Skin of body (tissue), 2 donors: ENCODE data around the gene OLFM1. TPM values are rescaled to one million over a fixed set of nuclear protein-coding genes. Genes with fewer than 3 reads are reported as not detected.

Experiments
- DNase-seq: peaks from one replicate; lab custom pipeline; 2025; lab: John Stamatoyannopoulos, UW
- total RNA-seq: library from RNA; depleted of rRNA; stranded (reverse); fragments of >200 nt; gene quantifications from one replicate; pipeline ENCODE4 v1.2.3, GENCODE V29; 2014

OLFM1 gene
- total RNA-seq = 4.8 TPM

- DNase-seq = peak; percentile 28
Observed at GRCh38 chr9:135087489-135087792, at the start of gene OLFM1. Gene OLFM1, plus strand, starts transcription at chr9:135087668. Its CDS starts 322 bp downstream, at chr9:135087990.

DNA sequence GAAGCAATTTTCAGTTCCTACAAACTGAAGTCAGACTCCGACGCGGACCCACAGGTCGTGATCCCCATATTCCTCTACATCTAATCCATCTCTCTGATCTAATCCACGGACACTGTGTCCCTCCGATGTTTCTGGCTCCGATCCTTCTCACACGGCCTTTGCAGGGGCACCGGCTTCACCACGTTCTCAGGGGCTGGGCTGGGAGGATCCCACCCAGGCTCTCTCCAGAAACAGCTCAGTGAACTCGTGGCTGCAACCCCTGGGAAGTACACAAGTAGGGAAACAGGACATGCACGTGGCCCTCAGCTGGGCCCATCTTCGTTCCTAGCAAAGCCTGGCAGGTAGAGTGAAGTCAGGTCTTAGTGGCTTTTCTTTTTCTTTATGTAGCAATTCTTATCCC lies 49.1 kb upstream of the OLFM1 start:
- no peak for DNase-seq

- DNase-seq = no peak
Observed at GRCh38 chr9:135038826-135039225, 48.6 kb upstream of the OLFM1 start.

DNA sequence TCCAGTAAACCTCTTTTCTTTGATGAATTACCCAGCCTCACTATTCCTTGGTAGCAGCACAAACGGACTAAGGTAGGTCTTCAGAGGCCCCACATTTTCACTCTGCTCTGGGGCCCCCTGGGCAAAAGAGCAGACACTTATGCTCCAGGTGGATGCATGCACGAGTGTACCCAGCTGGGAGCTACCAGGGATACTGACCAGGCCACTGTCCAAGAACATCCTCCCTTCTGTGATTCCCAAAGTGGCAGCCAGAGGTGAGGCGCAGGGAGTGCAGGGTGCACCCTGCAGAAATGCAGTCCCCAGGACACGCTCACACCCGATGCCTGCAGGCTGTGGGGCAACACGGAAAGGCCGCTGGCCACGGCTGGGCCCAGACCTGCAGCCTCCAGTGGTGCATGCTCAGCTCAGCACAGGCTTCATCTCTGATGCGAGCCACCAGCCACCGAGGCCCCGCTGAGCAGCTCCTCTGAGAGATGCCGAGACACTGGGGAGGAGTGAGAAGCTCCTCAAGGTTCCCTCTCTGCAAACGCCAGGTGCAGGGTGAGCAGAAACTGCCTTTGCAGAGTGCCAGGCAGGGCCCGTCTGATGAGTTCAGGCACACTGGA lies 48.1 kb upstream of the OLFM1 start:
- no peak for DNase-seq

DNA sequence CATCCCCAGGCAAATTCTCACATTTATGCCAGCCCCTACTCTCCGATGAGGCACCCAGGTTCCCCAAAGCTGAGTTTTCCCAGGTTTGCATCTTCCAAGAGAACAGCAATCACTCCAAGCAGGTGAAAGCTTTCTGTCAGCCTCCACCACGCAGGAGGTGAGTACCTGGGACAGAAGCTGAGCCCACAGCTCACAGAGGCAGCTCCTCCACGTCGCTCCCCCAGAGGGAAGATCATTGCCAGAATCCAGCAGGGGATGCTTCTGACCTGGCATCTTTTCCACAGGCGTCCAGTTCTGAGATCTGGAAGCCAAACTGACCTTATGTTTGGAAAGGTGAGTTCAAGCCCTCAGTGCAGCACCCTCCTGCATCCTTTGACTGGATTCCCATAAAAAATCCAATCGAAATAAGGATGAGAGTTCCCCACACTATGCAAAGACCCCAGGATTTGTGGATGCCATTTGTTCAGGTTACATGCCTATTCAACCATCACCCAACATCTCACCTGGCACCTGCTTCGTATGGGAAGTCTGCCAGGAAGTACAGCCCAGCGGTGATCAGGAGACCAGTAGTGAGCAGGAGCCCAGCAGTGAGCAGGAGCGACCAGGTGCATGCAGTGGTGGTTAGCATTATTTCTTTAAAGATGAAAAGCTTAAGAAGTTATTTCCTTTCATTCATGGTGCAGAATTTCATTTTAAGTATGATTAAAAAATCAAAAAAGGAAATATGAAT lies 47.4 kb upstream of the OLFM1 start:
- no peak for DNase-seq

- no peak for DNase-seq
Observed at GRCh38 chr9:135040892-135041291, 46.6 kb upstream of the OLFM1 start.

DNA sequence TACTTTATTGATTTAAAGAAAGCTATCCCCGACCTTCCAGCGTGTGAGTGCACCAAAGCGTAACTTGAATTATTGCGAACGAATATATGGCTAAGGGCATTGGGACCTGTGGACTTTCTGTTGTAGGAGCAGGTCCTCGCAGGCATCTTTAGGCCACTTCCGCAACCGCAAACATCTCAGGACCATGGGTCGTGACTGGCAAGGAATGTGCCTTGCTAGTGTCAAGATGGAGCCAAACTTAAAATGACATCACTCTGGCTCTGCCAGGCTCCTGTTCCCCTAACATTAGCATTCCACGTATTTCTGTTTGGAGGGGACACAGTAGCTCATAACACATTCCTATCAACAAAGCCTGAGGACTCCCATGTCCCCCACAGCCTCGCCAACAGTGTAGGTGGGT lies 44.1 kb upstream of the OLFM1 start:
- DNase-seq = no peak

GRCh38 chr9:135045264-135045927 lies 42.1 kb upstream of the OLFM1 start:
- DNase-seq = no peak

GRCh38 chr9:135045928-135046738 lies 41.3 kb upstream of the OLFM1 start:
- no peak for DNase-seq

DNA sequence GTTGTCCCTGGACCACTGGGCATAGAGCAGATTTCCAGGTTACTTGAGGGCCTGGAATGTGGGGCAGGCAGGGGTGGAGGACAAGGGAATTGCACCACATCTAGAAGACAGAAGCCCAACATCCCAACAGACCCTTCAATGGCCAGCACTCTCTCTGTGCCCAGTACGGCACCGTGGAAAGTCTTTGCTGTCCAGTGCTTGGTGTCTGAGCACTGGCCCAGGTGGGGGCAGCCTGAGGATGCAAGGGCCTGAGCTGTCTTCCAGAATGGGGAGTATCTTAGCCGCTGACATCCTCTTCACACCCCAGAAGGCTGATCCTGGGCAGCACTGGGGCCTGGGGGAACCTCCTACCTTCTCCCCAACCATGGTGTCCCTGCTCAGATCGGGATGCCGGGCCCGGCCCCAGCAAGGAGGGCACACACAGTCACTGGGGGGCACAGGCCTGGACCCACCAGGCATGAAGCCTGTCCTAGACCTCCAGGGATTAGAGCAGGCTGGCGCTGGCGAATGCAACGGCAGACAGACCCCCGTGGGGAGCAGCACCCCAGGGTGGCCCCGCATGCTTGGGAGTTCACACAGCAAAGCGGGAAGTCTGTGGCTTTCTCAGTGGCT lies 40.6 kb upstream of the OLFM1 start:
- DNase-seq = no peak

DNA sequence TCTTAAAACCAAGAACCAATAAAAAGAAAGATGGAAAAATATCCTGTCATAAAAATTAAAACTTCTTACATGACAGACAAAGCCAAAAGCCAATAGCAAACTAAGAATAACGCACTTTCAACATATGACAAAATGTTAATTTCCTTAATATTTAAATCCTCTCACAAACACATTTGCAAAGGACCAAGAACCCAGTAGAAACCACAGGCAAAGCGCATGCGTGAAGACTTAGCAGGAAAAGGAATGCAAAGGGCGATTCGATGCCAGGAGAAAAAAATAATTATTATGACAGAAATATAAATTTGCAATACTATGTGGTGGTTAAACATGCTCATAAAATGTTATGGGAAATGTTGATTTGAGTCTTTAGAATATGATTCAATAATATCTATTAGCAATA lies 39.9 kb upstream of the OLFM1 start:
- no peak for DNase-seq

DNA sequence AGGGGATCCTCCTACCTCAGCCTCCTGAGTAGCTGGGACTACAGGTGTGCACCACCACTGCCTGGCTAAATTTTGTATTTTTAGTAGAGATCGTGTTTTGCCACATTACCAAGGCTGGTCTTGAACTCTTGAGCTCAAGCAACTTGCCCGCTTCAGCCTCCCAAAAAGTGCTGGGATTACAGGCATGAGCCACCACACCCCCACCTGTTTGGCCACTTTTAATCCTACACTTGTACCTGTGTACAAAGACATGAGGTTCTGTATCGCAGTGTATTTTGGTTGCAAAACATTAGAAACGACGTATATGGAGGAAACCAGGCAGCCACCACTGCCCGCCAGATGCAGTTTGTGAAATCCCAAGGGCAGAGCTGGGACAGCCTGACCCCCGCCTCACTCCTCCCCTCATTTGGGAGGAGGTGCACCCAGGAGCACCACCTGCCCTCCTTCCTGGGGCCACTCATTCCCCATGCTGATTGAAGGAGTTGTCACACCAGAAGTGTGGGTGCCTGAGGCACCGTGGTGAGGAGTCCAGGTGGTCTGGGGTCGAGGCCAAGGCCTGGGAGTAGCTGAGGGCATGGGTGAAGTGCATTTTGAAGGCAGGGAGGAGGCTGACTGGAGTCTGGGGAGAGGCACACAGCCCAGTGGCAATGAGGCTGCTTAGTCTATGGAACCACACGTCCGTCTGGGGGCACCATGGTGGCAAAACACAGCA lies 39.3 kb upstream of the OLFM1 start:
- DNase-seq = no peak

GRCh38 chr9:135048758-135049444 lies 38.6 kb upstream of the OLFM1 start:
- no peak for DNase-seq

- no peak for DNase-seq
Observed at GRCh38 chr9:135049460-135049859, 38.0 kb upstream of the OLFM1 start.

DNA sequence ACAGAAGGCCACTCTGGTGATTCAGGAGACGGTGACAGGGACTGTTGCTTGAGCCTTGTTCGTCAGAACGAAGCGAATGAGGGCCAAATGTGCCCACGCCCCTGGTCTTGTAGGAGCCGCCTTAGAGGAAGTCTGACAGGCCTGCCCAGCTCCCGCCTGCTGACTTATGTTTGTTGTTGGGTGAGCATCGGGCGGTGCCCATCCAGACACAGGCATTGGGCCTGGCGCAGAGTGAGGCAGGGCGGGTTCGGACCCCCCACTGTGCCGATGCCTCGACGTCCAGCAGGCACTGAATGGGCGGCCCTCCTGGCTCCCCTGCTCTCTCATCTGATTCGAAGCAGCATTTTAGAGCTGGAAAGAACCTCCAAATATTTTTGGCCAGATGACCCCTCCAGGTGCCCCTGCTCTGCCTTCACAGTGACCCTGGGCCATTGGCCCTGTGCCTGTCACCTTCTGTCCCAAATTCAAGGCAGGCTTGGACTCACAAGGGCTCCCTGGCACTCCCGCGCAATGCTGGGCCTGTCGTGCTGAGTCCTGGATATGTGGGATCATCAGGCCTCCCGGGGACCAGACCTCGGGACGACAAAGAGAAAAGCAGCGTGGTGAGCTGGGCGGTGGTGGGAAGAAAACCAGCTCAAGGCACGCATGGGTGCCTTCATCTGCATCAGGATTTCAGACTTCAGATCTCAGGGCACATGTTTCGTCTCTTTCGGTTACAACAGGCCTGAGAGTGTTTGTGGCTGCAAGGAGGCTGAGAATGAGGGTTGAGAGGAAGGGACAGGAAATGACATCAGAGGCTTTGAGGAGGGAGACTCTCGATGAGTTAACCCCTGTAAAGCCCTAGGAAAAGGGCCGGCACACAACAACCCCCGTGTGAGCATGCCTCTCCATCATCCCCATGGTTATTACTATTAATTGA lies 37.1 kb upstream of the OLFM1 start:
- no peak for DNase-seq

GRCh38 chr9:135051316-135052038 lies 36.0 kb upstream of the OLFM1 start:
- no peak for DNase-seq

DNA sequence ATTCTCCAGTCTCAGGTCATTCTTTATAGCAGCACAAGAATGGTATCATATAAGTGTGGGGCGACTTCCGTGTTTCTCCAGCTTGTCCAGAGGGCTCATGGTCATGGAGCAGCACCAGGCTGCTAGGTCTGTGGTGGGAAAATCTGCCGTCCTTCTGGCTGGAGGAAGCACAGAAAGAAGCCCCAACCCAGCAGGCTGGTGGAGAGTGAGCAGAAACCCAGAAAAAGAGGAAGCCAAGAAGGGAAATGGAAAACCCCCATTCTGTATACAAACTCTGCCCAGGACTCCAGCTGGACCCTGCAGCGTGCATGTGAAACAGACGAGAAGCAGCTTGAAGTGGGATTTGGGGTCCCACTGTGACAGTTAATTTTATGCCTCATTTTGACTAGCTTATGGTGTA lies 34.3 kb upstream of the OLFM1 start:
- no peak for DNase-seq

DNA sequence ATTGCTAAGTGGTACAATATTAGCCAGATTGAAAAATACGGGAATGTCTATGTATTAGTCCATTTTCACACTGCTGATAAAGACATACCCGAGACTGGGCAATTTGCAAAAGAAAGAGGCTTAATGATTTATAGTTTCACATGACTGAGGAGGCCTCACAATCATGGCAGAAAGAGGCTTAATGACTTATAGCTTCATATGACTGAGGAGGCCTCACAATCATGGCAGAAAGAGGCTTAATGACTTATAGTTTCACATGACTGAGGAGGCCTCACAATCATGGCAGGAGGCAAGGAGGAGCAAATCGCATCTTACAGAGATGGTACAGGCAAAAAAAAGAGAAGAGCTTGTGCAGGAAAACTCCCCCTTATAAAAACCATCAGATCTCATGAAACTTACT lies 32.3 kb upstream of the OLFM1 start:
- no peak for DNase-seq

GRCh38 chr9:135056541-135056940 lies 30.9 kb upstream of the OLFM1 start:
- no peak for DNase-seq
